H1 (cell line): ENCODE results near the gene IL7R.

ENCODE experiments used
- FOSL1 ChIP-seq: IDR thresholded peaks from 2 replicates; pipeline ENCODE4 v1.6.1; 2011; ENCODE audit warnings: mild to moderate bottlenecking, low read depth, low read length, moderate library complexity; ENCODE audit not compliant: insufficient read depth
- MAX ChIP-seq: IDR thresholded peaks from 2 replicates; pipeline ENCODE4 v1.6.1; 2012; ENCODE audit warnings: inconsistent platforms
- POLR2AphosphoS5 ChIP-seq: IDR thresholded peaks from 2 replicates; pipeline ENCODE4 v1.6.1; 2011; ENCODE audit warnings: low read depth, low read length
- TAF1 ChIP-seq: IDR thresholded peaks from 2 replicates; pipeline ENCODE4 v1.6.1; 2011; ENCODE audit warnings: mild to moderate bottlenecking, low read depth, low read length
- ZNF274 ChIP-seq: IDR thresholded peaks from 2 replicates; pipeline ENCODE4 v1.7.0; 2012; ENCODE audit warnings: low read length, borderline replicate concordance; ENCODE audit errors: extremely low read depth
- TF ChIP-seq, protein P1 (sequence below), 3 experiments: IDR thresholded peaks; 1 replicate in 2 of 3; 2 replicates in 1 of 3; pipeline versions ENCODE4 v1.5.1 to v1.6.1; 2011; ENCODE audit warnings: low read length in 3 of 3, mild to moderate bottlenecking in 3 of 3, inconsistent platforms in 2 of 3, low read depth in 1 of 3, moderate library complexity in 1 of 3; ENCODE audit not compliant: insufficient read depth in 1 of 3; ENCODE audit errors: control extremely low read depth in 1 of 3

- TF ChIP-seq, protein P1, sequence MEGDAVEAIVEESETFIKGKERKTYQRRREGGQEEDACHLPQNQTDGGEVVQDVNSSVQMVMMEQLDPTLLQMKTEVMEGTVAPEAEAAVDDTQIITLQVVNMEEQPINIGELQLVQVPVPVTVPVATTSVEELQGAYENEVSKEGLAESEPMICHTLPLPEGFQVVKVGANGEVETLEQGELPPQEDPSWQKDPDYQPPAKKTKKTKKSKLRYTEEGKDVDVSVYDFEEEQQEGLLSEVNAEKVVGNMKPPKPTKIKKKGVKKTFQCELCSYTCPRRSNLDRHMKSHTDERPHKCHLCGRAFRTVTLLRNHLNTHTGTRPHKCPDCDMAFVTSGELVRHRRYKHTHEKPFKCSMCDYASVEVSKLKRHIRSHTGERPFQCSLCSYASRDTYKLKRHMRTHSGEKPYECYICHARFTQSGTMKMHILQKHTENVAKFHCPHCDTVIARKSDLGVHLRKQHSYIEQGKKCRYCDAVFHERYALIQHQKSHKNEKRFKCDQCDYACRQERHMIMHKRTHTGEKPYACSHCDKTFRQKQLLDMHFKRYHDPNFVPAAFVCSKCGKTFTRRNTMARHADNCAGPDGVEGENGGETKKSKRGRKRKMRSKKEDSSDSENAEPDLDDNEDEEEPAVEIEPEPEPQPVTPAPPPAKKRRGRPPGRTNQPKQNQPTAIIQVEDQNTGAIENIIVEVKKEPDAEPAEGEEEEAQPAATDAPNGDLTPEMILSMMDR (IDR thresholded peaks at IDR 0.05; ENCODE audit: control extremely low read depth in 1 of 3, insufficient read depth in 1 of 3, low read depth in 1 of 3, low read length in 3 of 3), result no peak
- no peak for TF ChIP-seq POLR2AphosphoS5
- TF ChIP-seq FOSL1, result no peak
- TF ChIP-seq MAX, result no peak
- TF ChIP-seq ZNF274, result no peak
- no peak for TF ChIP-seq TAF1
These were observed 39.7 kb upstream of the IL7R start for GRCh38 chr5:35816881-35817521.
